Stomach (tissue), 9 donors: Measurements from ENCODE around the gene ANKRD12. TPM values are rescaled to one million over a fixed set of nuclear protein-coding genes. Genes with fewer than 3 reads are reported as not detected.

Experiments
- DNase-seq, 2 donors: peaks; one replicate each; pipeline versions ENCODE4 v3.0.0 to v3.0.0-alpha.2; 2013 to 2019
- H3K27ac ChIP-seq, 5 donors: fragments of 200-600 bp in 4 of 5; sonication (generic) in 4 of 5; one replicate each; pipeline ENCODE4 v1.5.1; 2013 to 2019; ENCODE audit warnings: mild to moderate bottlenecking in 1 of 5, moderate library complexity in 1 of 5
- H3K27me3 ChIP-seq, 3 donors: fragments of 200-600 bp; sonication (generic); one replicate each; pipeline ENCODE4 v1.5.1; 2017 to 2019; ENCODE audit warnings: mixed run types in 1 of 3
- H3K36me3 ChIP-seq, 4 donors: fragments of 200-600 bp; sonication (generic); 1 replicate in 3 of 4; 2 replicates in 1 of 4; pipeline ENCODE4 v1.5.1; 2016 to 2019
- H3K4me1 ChIP-seq, 4 donors: fragments of 200-600 bp; sonication (generic); one replicate each; pipeline ENCODE4 v1.5.1; 2016 to 2019
- H3K4me3 ChIP-seq, 4 donors: fragments of 200-600 bp; sonication (generic) in 3 of 4; one replicate each; pipeline ENCODE4 v1.5.1; 2016 to 2019; ENCODE audit warnings: mild to moderate bottlenecking in 1 of 4
- H3K9me3 ChIP-seq, 4 donors: fragments of 200-600 bp; sonication (generic); one replicate each; pipeline ENCODE4 v1.5.1; 2016 to 2019
- CTCF ChIP-seq, 7 experiments: fragments of 450-650 bp in 4 of 7; fragments of 200-600 bp in 3 of 7; sonication (generic) in 3 of 7; IDR thresholded peaks; one replicate each; pipeline ENCODE4 v1.5.1; 2016 to 2019; ENCODE audit warnings: antibody characterized with exemption in 7 of 7, control low read depth in 2 of 7, mild to moderate bottlenecking in 1 of 7
- EP300 ChIP-seq: sonication (generic); formaldehyde crosslinking; IDR thresholded peaks from one replicate; pipeline ENCODE4 v1.6.1; 2017; ENCODE audit warnings: antibody characterized with exemption
- POLR2A ChIP-seq, 4 donors: fragments of 450-650 bp; IDR thresholded peaks; one replicate each; pipeline ENCODE4 v1.6.1; 2016; ENCODE audit warnings: antibody characterized with exemption in 4 of 4, control low read depth in 2 of 4, mild to moderate bottlenecking in 1 of 4, moderate library complexity in 1 of 4
- POLR2AphosphoS5 ChIP-seq, 3 donors: sonication (generic); formaldehyde crosslinking; IDR thresholded peaks; one replicate each; pipeline ENCODE4 v1.6.1; 2016; ENCODE audit warnings: antibody characterized with exemption in 3 of 3
- WGBS, 5 donors: extraction: QIAGEN DNeasy Blood & Tissue Kit in 3 of 5; methylation state at CpG; one replicate each; pipeline versions ENCODE4 v1.1.5 to v1.1.7; 2013 to 2018; 5-methylcytosine and 5-hydroxymethylcytosine counted together
- intact Hi-C: fragments of 100-400 bp; cut with DNase I; formaldehyde crosslinking; loops from one replicate; pipeline ENCODE4 v1.15.1; 2023; ENCODE audit warnings: low total_unique reads
- polyA plus RNA-seq, 3 donors: library from polyadenylated mRNA; stranded (reverse); fragments of 200-250 nt; gene quantifications; one replicate each; pipeline ENCODE4 v1.2.3, GENCODE V29; 2013
- total RNA-seq, 5 donors: library from RNA; depleted of rRNA; stranded (reverse); fragments of >200 nt; gene quantifications; one replicate each; pipeline versions ENCODE4 v1.1.0 to v1.2.3, GENCODE V29; 2014 to 2016
- donor health status: healthy with polysubstance abuse.
- donor health status: Bipolar disorder and iron deficiency.
- donor health status: healthy.

Gene ANKRD12
- total and polyA plus RNA-seq, 8 donors = 10.0 to 85.5 (median 46.0) TPM

- Histone ChIP-seq H3K36me3 (no peaks in the 10 kb centered on the region), H3K4me1 (peaks cover 0 to 4% (median 0%) of the 10 kb centered on the region in 4 donors), H3K9me3 (peaks cover 0 to 4% (median 0%) of the 10 kb centered on the region in 4 donors), H3K27me3 (no peaks in the 10 kb centered on the region), H3K4me3 (no peak overlapping the region), H3K27ac (no peak overlapping the region)
- intact Hi-C loops = no loop called here
- DNase-seq = no peak
- 37 to 52% (median 48%) methylated on average over 1 of the region's 1 CpG for WGBS, 5 donors
- TF ChIP-seq POLR2A (IDR thresholded peaks at IDR 0.05) (no peak), POLR2AphosphoS5 (IDR thresholded peaks at IDR 0.05) (no peak), CTCF (IDR thresholded peaks at IDR 0.05) (no peak), EP300 (no peak)
Observed at GRCh38 chr18:9319333-9319732, 182.8 kb downstream of the ANKRD12 start.

- Histone ChIP-seq H3K27me3 (no peaks in the 10 kb centered on the region), H3K36me3 (no peaks in the 10 kb centered on the region), H3K4me1 (peaks cover 0 to 4% (median 0%) of the 10 kb centered on the region in 4 donors), H3K4me3 (no peak overlapping the region), H3K27ac (no peak overlapping the region), H3K9me3 (peaks cover 0 to 4% (median 0%) of the 10 kb centered on the region in 4 donors)
- DNase-seq = peak in 1 of 2 donors; percentile 41
- TF ChIP-seq POLR2AphosphoS5 (IDR thresholded peaks at IDR 0.05) (no peak), EP300 (no peak)
- intact Hi-C loops = no loop called here
- WGBS, 5 donors = 19 to 47% (median 28%) methylated on average over 4 of the region's 4 CpGs
Observed at GRCh38 chr18:9321017-9321452, 184.5 kb downstream of the ANKRD12 start.

GRCh38 chr18:9321736-9322135, 185.2 kb downstream of the ANKRD12 start:
- Histone ChIP-seq H3K4me1 (peaks cover 0 to 4% (median 0%) of the 10 kb centered on the region in 4 donors), H3K4me3 (no peak overlapping the region), H3K27ac (no peak overlapping the region), H3K27me3 (no peaks in the 10 kb centered on the region), H3K36me3 (no peaks in the 10 kb centered on the region), H3K9me3 (peaks cover 0 to 4% (median 0%) of the 10 kb centered on the region in 4 donors)
- 24 to 35% (median 33%) methylated on average over 4 of the region's 4 CpGs for WGBS, 5 donors
- intact Hi-C loops = no loop called here
- TF ChIP-seq POLR2AphosphoS5 (IDR thresholded peaks at IDR 0.05) = no peak
- DNase-seq = peak in 1 of 2 donors; percentile 20

GRCh38 chr18:9322744-9323143, 186.2 kb downstream of the ANKRD12 start:
- Histone ChIP-seq H3K9me3 (peaks cover 0 to 6% (median 0%) of the 10 kb centered on the region in 4 donors), H3K4me3 (no peak overlapping the region), H3K4me1 (peaks cover 0 to 4% (median 0%) of the 10 kb centered on the region in 4 donors), H3K27ac (no peak overlapping the region), H3K36me3 (no peaks in the 10 kb centered on the region), H3K27me3 (no peaks in the 10 kb centered on the region)
- WGBS, 5 donors = 29 to 56% (median 51%) methylated on average over 2 of the region's 2 CpGs
- no peak for DNase-seq
- intact Hi-C loops = no loop called here
- no peak for TF ChIP-seq POLR2AphosphoS5 (IDR thresholded peaks at IDR 0.05)
- no peak for TF ChIP-seq CTCF (IDR thresholded peaks at IDR 0.05)

GRCh38 chr18:9323750-9324445, 187.3 kb downstream of the ANKRD12 start:
- Histone ChIP-seq H3K4me3 (no peak overlapping the region), H3K27me3 (no peaks in the 10 kb centered on the region), H3K9me3 (peaks cover 0 to 14% (median 7%) of the 10 kb centered on the region in 4 donors), H3K27ac (no peak overlapping the region), H3K4me1 (peaks cover 0 to 4% (median 0%) of the 10 kb centered on the region in 4 donors), H3K36me3 (no peaks in the 10 kb centered on the region)
- DNase-seq = no peak
- TF ChIP-seq EP300 (no peak), POLR2A (IDR thresholded peaks at IDR 0.05) (no peak), POLR2AphosphoS5 (IDR thresholded peaks at IDR 0.05) (no peak), CTCF (IDR thresholded peaks at IDR 0.05) (no peak)
- intact Hi-C loops = no loop called here
- 69 to 81% (median 72%) methylated on average over 3 of the region's 3 CpGs for WGBS, 5 donors
